ENCODE measurements around the gene GPR137C.

GPR137C gene, protein sequence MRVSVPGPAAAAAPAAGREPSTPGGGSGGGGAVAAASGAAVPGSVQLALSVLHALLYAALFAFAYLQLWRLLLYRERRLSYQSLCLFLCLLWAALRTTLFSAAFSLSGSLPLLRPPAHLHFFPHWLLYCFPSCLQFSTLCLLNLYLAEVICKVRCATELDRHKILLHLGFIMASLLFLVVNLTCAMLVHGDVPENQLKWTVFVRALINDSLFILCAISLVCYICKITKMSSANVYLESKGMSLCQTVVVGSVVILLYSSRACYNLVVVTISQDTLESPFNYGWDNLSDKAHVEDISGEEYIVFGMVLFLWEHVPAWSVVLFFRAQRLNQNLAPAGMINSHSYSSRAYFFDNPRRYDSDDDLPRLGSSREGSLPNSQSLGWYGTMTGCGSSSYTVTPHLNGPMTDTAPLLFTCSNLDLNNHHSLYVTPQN

DNA sequence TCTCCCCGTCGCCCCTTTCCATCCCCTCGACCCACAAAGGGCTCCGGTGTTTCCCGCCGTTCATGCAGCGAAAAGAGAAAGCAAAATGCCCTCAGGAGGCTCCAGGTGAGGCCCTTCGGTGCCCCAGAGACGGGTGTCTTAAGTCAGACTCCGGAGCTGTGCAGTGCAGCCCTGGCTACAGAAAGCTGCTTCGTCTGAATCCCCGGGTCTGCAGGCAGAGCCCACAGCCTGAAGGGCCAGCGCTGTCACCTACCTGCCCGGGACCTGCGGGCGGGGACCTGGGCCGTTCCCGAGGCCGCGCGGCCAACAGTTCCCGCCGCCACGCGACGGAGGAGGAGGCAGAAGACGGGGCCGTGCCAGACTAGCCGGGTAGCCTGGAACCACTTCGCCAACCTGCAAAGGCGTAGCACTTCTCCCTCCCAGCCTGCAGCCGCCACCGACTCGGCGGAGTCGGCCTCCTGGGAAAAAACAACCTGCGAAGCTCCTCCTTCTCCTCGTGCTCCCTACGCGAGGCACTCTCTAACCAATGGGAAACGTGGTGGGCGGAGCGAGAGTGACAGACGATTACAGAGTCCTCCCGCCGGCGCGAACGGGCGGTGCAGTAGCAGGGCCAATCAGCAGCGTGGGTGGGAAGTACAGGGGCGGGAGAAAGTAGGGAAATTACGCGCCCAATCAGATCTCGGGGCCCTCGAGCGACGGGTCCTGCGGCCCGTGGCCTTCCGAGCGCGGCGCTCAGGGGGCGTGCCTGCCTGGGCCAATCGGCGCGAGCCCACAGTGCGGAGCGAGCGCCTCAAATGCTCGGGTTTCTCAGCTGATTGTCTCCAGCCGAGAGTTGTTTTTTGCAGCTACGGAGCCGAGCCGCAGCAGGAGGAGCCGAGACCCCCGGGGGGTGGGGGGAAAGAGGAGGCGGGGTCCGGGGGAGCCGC, at the start of gene GPR137C, which contains the start of gene TXNDC16:
Gene GPR137C (plus strand): TSS at position 774 of the 926 bp plus-strand sequence. CDS start 312 bp downstream, outside the sequence.
Gene TXNDC16 (minus strand): TSS at position 443 of the 926 bp plus-strand sequence. CDS start 8,948 bp downstream, outside the sequence.
- FAIRE-seq (peak; percentile 99), DNase-seq (ENCODE audit: insufficient read length, low spot score) (peak; percentile 84)

DNA sequence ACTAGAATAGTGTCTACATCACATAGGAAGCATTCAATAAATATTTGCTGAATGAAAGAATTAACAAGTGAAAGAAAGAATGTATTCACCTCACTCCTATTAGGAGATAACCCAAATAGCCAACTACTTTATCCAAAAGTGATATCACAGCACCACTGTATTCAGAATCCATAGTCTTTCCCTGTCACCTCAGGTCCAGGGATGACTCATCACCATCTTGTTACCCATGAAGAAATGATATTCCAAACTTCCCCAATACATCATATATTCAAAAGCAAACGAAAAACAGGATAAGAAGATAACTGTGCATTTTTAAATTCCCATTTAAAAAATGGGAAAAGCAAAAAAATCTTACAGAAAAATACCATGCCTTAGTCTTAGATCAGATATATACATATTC, 39.4 kb upstream of the GPR137C start:
- no peak for FAIRE-seq

DNA sequence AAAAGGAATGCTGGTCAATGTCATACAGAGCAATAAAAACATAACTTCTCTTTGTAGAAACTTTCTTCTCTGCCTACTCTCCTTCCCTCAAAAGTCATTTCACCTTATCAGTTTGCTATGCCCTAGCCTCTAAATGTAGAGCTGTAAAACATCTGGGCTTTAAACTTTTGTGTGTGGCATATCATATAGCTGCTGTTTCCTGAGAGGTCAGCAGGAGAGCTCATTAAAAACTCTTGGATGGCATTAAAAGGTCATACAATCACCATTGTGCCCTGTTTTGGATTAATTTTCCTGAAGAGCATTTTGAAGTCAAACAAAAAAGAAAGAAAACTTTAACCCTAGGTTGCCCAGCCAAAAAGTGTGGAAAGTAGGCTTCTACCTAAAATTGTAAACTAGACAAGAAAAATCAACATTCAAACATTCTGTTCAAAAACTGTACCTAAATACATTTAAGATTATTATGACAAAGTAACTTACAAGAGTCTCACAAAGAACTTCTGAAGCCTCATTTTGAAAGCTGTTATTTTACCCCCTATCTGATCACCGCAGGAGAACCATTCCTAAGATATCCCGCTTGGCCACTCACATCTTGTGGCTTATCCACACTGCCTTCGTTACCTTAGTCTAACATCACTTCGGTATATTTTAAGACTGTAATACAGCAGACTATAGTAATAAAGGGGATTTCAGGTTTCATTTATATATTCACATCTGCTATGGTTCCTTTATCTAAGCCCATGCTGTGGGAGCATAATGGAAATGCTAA, 38.4 kb upstream of the GPR137C start:
- FAIRE-seq (no peak), DNase-seq (ENCODE audit: insufficient read length, low spot score) (no peak)

More for the DNA sequence above, 39.4 kb upstream of the GPR137C start:
- no peak for DNase-seq (ENCODE audit: insufficient read length, low spot score)

DNA sequence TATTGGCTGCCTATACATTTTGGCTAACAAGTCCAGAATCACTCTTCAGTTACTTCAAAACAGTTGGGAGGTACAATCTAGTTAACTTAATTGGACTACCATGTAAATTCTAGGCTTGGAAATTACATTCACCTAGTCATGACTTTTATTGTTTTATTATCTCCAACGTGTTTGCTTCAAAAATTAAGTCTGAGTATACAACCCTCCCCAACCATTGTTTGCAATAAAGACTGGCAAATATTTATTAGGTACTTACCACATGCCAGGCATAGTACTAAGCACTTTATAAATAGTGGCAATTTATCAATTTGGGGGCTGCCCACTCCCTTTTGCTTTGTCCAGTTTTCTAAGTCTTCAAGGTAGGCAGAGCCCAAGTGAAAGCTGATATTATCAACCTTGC, 30.6 kb upstream of the GPR137C start:
- no peak for FAIRE-seq
- no peak for DNase-seq (ENCODE audit: insufficient read length, low spot score)

DNA sequence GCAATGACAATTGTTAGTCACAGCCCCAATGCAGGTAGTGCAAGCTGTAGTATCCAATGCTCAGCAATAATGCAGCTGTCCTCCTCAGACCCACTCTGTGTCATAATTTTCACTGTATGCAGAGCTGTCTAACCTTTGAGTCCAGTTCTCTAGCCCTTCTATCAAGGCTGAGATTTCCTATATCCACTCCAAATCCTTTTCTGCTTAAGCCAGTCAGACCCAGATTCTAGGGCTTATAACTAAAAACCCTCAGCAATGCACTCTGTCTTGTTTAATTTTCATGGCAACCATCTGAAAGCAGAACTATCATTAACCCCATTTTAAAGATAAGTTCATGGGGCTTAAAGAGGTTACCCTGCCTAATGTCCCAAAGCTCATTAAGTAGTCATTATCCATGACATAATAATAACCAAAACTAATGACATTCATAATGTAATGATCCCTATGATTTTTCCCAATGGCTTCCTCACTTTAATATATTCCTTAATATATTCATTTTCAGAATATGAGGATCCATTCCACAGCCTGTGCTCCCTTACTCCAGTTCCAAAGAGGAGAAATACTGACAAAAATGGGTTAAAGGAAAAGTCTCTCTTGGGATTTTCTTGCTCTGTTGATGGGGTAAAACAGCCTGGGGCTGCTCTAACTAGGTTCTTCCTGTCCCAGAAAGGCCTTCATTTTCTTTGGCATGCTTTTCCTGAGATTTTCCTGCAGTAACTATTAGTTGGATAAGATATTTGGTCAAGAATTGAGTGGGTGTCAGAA, 29.9 kb upstream of the GPR137C start:
- FAIRE-seq: no peak

DNA sequence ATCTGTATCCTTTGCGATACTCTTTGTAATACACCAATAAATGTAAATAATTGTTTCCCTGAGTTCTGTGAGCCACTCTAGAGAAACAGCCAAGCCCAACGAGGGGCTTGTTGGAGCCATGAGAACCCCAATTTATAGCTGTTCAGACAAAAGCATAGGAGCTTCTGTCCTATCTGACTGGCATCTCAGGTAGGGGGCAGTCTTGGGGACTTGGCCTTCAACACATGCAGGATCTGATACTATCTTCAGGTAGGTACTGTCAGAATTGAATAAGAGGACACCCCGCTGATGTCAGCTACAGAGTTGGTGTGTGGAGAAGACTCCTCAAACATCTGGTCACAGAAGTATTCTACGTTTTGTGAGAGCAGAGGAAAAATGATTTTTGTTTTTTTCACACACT, 25.6 kb upstream of the GPR137C start:
- FAIRE-seq: no peak
- no peak for DNase-seq (ENCODE audit: insufficient read length, low spot score)

More for the DNA sequence above, 29.9 kb upstream of the GPR137C start:
- no peak for DNase-seq (ENCODE audit: insufficient read length, low spot score)

DNA sequence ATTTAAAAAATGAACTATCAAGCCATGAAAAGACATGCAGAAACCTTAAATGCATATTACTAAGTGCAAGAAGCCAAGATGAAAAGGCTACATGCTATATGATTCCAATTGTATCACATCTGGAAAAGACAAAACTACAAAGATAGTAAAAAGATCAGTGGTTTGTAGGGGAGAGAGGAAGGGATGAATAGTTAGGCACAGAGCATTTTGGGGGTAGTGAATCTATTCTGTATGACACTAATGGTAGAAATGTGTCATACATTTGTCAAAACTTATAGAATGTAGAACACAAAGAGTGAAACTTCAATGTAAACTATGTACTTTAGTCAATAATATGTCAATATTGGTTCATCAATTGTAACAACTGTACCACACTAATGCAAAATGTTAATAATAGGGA, 21.2 kb upstream of the GPR137C start:
- DNase-seq (ENCODE audit: insufficient read length, low spot score) (no peak), FAIRE-seq (no peak)

DNA sequence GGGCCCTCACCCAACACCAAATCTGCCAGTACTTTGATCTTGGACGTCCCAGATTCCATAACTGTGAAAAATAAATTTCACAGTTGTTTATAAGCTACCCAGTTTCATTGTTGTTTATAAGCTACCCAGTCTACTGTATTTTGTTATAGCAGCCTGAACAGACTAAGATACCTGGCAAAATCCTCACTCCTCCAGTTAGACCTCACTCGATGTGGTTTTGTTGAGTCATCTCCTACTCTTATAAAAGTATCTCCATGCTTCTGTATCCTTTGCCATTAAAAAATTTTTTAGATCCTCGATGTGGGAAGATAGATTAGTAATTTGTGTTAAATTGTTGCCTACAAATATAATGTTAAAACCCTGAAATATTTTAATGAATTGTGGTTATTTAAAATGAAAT, 16.4 kb upstream of the GPR137C start:
- no peak for DNase-seq (ENCODE audit: insufficient read length, low spot score)
- no peak for FAIRE-seq

DNA sequence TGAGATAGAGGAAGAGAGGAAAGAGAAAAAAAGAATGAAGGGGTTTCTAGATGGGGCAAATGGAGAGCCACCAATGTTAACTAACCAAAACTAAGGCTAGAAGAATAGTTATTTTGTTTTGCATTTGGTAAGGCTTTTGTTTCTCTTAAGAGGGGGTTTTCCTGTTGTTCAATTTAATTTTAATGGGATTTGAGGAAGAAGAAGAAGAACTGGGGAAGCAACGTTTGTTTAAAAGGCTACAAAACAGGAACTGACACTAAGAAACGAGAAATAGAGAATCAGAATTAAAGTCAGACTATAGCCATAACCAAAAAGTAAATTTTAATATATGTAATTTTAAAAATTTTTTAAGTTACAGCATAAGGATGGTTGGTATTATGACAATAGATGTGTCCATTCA, 14.0 kb upstream of the GPR137C start:
- FAIRE-seq (no peak), DNase-seq (ENCODE audit: insufficient read length, low spot score) (no peak)

DNA sequence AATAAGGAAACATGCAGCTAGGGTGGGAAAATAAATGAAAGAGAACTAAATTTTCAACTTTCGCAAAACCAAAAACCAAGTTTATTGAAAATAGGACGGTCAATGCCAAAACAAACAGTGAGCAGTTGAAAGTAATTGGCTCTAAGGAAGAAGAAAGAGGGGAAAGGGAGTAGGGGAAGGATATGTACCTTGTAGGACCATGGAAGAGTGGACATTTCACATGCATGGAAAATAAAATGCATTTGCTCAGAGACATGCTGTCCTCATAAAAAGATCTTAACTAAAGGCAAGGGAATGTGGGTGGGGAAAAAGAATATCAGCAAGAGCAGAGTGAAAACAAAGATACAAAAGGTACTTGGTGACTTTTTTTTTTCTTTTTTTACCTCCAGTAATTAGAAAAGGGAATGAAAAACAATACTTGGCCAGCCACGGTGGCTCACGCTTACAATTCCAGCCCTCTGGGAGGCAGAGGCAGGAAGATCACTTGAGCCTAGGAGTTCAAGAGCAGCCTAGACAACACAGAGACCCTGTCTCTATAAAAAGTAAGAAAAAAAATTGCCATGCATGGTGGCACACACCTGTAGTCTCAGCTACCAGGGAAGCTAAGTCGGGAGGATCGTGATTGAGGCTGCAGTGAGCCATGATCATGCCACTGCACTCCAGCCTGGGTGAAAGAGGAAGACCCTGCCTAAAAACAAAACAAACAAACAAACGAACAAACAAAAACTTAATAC, 6.9 kb upstream of the GPR137C start:
- FAIRE-seq (no peak), DNase-seq (ENCODE audit: insufficient read length, low spot score) (no peak)

DNA sequence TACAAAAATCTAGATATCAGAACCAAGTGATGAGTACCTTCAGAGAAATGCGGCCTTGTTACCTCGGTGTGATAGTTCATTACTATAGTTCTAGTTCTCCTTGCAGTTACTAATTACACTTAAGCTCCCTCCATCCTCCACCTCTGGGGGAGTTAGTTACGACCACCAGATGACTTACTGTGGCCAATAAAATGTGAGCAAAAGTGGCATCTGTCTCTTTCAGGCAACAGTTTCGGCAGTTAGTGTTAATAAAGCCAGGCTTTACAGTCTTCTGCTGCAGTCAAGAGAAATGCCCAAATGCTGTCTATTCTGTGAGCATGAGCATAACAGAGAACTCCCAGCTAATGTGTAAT, 6.3 kb upstream of the GPR137C start:
- FAIRE-seq (no peak), DNase-seq (ENCODE audit: insufficient read length, low spot score) (no peak)

DNA sequence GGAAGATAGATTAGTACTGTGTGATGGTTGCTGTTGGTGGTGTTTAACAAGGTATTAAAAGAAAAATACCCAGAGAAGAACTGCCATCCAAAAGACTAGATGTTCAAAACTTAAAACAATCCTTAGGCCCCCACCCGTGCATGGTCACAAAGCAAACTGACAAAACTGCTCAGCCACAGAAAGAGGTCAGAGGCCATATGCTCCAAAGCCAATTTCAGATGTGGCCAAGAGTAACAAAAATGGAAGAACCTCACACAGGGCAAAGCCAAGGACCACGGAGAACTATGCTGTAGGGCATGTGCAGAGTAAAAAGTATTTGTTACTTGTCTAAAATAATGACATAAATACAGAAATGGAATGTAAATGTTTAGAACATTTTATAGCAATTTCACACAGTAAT, 5.6 kb upstream of the GPR137C start:
- FAIRE-seq (no peak), DNase-seq (ENCODE audit: insufficient read length, low spot score) (no peak)

DNA sequence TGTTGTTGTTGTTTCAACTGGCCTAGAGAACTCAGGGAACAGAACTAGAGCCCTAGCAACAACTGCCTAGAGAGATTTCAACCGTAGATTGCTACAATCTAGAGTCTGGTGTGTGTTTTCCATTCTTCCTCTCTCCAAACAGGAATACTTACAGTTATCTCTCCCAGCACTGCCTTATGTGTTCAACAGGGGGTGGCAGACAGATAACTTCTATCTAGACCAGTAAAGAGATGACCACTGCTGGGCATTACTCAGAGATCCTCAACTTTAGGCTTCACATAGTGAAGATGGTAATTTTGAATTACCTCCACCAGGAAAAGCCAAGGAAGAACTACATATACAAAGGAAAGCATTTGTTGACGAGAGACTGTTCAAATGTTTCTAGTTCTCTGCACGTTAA, 5.1 kb upstream of the GPR137C start:
- no peak for DNase-seq (ENCODE audit: insufficient read length, low spot score)

DNA sequence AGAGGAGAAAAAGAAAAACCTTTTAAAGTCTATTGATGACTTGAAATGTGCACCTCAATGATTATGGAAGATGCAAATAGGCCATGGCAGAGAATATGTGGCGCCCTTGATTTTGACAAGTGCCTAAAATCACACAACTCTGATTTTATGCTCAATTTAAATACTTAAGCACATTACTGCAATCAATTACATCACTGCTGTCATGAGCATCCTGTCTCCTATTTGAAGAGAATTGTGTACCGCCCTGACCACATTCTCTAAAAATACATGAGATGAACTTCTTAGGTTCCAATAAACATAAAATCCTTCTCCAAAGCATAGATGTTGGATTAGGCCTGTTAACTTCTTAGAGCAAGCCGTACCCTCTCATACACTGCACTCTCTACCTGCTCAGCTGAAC, 2.0 kb upstream of the GPR137C start:
- FAIRE-seq (no peak), DNase-seq (ENCODE audit: insufficient read length, low spot score) (no peak)

More for the DNA sequence above, 5.1 kb upstream of the GPR137C start:
- no peak for FAIRE-seq

DNA sequence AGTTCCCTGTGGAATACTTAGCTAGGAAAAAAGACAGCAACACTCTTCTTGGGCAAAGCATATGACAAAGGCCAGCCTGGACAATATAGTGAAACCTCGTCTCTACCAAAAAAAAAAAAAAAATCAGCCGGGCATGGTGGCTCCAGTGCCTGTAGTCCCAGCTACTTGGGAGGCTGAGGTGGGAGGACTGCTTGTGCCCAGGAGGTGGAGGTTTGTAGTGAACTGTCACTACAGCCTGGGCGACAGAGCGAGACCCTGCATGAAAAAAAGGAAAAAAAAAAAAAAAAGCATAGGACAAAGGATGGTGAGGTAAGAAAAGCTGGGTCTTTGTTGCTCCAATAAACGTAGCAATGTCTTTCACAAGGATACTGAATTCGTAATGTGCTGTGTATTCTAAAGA, 1.4 kb upstream of the GPR137C start:
- FAIRE-seq: no peak

DNA sequence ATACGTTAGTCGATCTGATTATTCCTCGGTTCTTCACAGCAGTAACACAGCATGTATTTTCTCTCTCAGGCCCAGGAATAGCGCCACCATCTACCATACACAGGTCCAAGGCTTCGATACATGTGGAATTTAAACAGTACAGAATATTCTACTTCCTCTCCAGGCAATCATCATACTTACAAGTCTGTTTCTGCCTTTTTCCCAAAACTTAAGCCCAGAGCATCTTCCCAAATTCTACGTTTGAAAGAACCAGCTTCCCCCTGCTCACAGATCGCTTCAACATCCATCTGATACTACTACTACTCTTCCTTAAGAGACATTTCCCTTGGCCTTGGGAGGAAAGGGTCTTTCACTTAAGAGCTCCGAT, 957 bp upstream of the GPR137C start:
- DNase-seq (ENCODE audit: insufficient read length, low spot score) (no peak), FAIRE-seq (no peak)

More for the DNA sequence above, 1.4 kb upstream of the GPR137C start:
- DNase-seq (ENCODE audit: insufficient read length, low spot score): no peak

DNA sequence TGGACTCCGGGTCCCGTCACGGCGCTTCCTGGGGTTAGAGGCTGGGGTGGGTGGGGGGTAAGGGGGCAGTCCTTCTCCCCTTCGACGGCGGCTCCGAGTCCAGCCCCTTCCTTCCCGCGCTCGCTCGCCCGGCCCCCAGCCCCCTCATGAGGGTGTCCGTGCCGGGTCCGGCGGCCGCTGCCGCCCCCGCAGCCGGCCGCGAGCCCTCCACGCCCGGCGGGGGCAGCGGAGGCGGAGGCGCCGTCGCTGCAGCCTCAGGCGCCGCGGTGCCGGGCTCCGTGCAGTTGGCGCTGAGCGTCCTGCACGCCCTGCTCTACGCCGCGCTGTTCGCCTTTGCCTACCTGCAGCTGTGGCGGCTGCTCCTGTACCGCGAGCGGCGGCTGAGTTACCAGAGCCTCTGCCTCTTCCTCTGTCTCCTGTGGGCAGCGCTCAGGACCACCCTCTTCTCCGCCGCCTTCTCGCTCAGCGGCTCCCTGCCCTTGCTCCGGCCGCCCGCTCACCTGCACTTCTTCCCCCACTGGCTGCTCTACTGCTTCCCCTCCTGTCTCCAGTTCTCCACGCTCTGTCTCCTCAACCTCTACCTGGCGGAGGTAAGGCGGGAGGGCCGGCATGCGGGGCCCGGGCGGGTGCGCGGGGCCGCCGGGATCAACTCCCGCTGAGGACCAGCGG, 500 bp downstream of the GPR137C start:
- peak; percentile 17 for DNase-seq (ENCODE audit: insufficient read length, low spot score)
- peak; percentile 42 for FAIRE-seq

DNA sequence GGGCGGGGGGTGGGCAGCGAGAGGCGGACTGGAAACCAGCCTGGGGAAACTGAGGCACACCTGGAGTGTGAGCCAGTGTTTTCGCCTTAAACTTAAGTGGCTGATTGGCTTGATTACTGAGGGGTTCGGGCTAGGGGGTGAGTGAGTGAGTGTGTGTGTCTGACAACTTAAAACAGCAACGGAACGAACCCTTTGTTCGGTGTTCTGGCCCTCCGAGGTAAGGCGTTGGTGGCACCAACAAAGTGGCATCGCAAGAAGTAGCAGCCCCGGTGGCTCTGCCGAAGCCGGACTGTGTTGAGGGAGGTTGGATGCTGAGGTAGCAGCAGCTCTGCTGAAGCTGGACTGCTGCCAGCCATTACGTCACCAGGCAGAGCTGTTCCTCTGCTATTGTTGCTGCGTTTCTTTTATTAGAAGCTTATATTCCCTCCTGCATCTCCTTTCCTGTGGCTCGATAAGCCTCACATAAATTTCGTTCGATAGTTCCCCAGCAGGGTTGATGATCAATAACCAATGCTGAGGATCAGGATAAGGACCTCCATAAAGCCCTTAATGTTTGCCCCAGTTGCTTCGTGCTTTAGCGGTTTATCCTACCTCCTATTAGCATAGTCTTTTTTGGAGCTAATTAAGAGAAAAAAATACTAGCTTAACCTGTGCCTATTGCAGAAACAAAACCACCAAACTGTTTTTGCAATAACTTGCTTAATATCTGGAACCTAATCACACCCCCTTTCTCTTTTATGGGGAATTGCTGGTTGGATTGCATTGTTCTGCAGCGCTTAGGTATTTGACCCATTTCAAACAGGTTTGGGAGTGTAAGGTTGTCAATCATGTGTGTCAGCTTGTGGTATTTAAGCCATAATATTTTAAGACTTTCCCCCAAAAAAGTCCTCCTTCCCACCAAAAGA, 1.3 kb downstream of the GPR137C start:
- peak; percentile 13 for DNase-seq (ENCODE audit: insufficient read length, low spot score)
- FAIRE-seq: no peak
